ENCODE data around the gene BEND4.
A peak's percentile ranks its signal among the peaks of the same experiment; 100 is the strongest.

The BEND4 gene

DNA sequence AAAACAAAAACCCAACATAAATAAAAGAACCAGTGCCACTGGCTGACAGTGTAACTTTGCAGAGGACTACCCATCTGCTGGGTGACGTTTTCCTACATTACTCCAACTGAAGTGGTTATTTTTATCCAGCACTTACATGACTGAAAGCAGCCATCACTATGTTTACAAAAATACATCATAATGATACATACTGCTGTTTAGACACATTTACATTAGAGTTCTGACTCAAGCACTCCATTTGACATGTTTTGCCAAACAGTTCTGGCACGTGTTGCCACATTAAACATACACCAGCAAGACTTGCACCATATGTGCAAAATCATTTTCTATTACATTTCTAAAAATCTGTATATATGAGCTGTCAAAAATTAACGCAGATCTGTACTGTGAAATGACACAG is 39.6 kb downstream of the BEND4 start:
- Histone ChIP-seq H3K27ac (ENCODE audit: insufficient read depth in 1 of 2, low read depth in 1 of 2, low read length in 2 of 2, poor library complexity in 1 of 2, severe bottlenecking in 2 of 2) (no peak overlapping the region), H3K4me3 (ENCODE audit: control insufficient read depth in 1 of 7, extremely low read depth in 1 of 7, insufficient read depth in 4 of 7, low read depth in 2 of 7, low read length in 6 of 7) (no peak overlapping the region), H3K27me3 (replicated peaks in 2 of 5; ENCODE audit: control insufficient read depth in 4 of 5, insufficient read depth in 5 of 5, low read length in 4 of 5) (no peaks in the 10 kb centered on the region), H3K36me3 (ENCODE audit: control insufficient read depth in 4 of 4, insufficient read depth in 4 of 4, low read length in 3 of 4) (peaks cover 8 to 44% (median 12%) of the 10 kb centered on the region in 4 experiments), H3K9me3 (ENCODE audit: control extremely low read depth in 1 of 5, control insufficient read depth in 4 of 5, insufficient read depth in 2 of 5, low read depth in 1 of 5, low read length in 4 of 5) (peaks cover 0 to 3% (median 0%) of the 10 kb centered on the region in 5 experiments), H3K4me1 (ENCODE audit: control extremely low read depth in 1 of 4, control insufficient read depth in 4 of 4, insufficient read depth in 4 of 4, low read length in 3 of 4) (no peaks in the 10 kb centered on the region)
- CTCF ChIA-PET, result no interaction called here
- no peak for DNase-seq
- POLR2A ChIA-PET, result no interaction called here
- WGBS (ENCODE audit: insufficient coverage), result 100% methylated on average over 1 of the region's 3 CpGs

DNA sequence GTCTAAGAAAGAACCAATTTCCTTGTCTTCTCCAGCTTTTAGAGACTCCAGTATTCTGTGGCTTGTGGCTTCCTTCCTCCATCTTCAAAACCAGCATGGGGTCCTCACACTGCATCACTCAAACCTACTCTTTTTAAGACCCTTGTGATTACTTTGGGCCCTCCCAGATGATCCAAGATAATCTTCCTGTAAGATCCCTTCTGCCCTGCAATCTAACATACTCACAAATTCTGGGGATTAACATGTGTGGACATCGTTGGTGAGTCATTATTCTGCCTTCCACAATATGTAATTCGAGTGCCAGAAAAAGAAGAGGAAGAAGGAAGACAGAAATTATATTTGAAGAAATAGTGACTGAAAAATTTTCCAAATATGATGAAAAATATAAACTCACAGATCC is 47.9 kb downstream of the BEND4 start:
- H3K9me3 ChIP-seq (ENCODE audit: control extremely low read depth in 1 of 5, control insufficient read depth in 4 of 5, insufficient read depth in 2 of 5, low read depth in 1 of 5, low read length in 4 of 5), result peaks cover 0 to 3% (median 0%) of the 10 kb centered on the region in 5 experiments
- H3K36me3 ChIP-seq (ENCODE audit: control insufficient read depth in 4 of 4, insufficient read depth in 4 of 4, low read length in 3 of 4), result peaks cover 0 to 12% (median 3%) of the 10 kb centered on the region in 4 experiments
- DNase-seq, result peak in 2 of 3 donors; percentile 27 to 33
- ChIA-PET CTCF (no interaction called here), POLR2A (no interaction called here)
- peak overlapping the region in 1 of 7 experiments; percentile 11 for H3K4me3 ChIP-seq (ENCODE audit: control insufficient read depth in 1 of 7, extremely low read depth in 1 of 7, insufficient read depth in 4 of 7, low read depth in 2 of 7, low read length in 6 of 7)
- H3K4me1 ChIP-seq (ENCODE audit: control extremely low read depth in 1 of 4, control insufficient read depth in 4 of 4, insufficient read depth in 4 of 4, low read length in 3 of 4), result peaks cover 0 to 7% (median 5%) of the 10 kb centered on the region in 4 experiments
- WGBS (ENCODE audit: insufficient coverage), result no CpG with 5 or more reads among the region's 2 CpGs
- H3K27ac ChIP-seq (ENCODE audit: insufficient read depth in 1 of 2, low read depth in 1 of 2, low read length in 2 of 2, poor library complexity in 1 of 2, severe bottlenecking in 2 of 2), result no peak overlapping the region
- no peaks in the 10 kb centered on the region for H3K27me3 ChIP-seq (replicated peaks in 2 of 5; ENCODE audit: control insufficient read depth in 4 of 5, insufficient read depth in 5 of 5, low read length in 4 of 5)

DNA sequence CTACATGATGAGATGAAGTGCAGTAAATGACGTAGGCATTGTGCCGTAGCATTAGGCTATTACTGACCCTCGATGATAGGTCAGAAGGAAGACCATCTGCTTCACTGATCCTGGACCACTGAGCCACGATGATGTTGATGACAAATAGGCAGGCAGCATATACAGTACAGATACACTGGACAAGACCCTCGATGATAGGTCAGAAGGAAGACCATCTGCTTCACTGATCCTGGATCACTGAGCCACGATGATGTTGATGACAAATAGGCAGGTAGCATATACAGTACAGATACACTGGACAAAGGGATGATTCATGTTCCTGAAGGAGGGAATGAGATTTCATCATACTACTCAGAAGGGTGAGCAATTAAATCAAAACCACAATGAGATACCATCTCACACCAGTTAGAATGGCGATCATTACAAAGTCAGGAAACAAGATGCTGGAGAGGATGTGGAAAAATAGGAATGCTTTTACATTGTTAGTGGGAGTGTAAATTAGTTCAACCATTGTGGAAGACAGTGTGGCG is 50.9 kb downstream of the BEND4 start:
- no peak overlapping the region for H3K27ac ChIP-seq (ENCODE audit: insufficient read depth in 1 of 2, low read depth in 1 of 2, low read length in 2 of 2, poor library complexity in 1 of 2, severe bottlenecking in 2 of 2)
- ChIA-PET POLR2A (no interaction called here), CTCF (no interaction called here)
- H3K36me3 ChIP-seq (ENCODE audit: control insufficient read depth in 4 of 4, insufficient read depth in 4 of 4, low read length in 3 of 4), result peaks cover 0 to 10% (median 2%) of the 10 kb centered on the region in 4 experiments
- DNase-seq, result no peak
- H3K4me1 ChIP-seq (ENCODE audit: control extremely low read depth in 1 of 4, control insufficient read depth in 4 of 4, insufficient read depth in 4 of 4, low read length in 3 of 4), result peaks cover 0 to 7% (median 5%) of the 10 kb centered on the region in 4 experiments
- no peaks in the 10 kb centered on the region for H3K9me3 ChIP-seq (ENCODE audit: control extremely low read depth in 1 of 5, control insufficient read depth in 4 of 5, insufficient read depth in 2 of 5, low read depth in 1 of 5, low read length in 4 of 5)
- H3K27me3 ChIP-seq (replicated peaks in 2 of 5; ENCODE audit: control insufficient read depth in 4 of 5, insufficient read depth in 5 of 5, low read length in 4 of 5), result no peaks in the 10 kb centered on the region
- WGBS (ENCODE audit: insufficient coverage), result 100% methylated on average over 5 of the region's 8 CpGs
- H3K4me3 ChIP-seq (ENCODE audit: control insufficient read depth in 1 of 7, extremely low read depth in 1 of 7, insufficient read depth in 4 of 7, low read depth in 2 of 7, low read length in 6 of 7), result no peak overlapping the region

DNA sequence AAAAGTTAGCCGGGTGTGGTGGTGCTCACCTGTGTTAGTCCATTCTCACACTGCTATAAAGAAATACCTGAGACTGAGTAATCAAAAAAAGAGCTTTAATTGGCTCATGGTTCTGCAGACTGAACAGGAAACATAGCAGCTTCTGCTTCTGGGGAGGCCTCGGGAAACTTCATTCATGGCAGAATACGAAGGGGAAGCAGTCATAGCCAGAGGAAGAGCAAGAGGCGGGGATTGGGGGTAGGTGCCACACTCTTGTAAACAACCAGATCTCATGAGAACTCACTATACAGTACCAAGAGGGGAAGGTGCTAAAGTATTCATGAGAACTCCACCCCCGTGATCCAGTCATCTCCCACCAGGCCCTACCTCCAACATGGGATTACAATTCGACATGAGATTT is 64.1 kb downstream of the BEND4 start:
- peaks cover 0 to 6% (median 4%) of the 10 kb centered on the region in 4 experiments for H3K36me3 ChIP-seq (ENCODE audit: control insufficient read depth in 4 of 4, insufficient read depth in 4 of 4, low read length in 3 of 4)
- WGBS (ENCODE audit: insufficient coverage), result 100% methylated on average over 2 of the region's 6 CpGs
- no peaks in the 10 kb centered on the region for H3K27me3 ChIP-seq (replicated peaks in 2 of 5; ENCODE audit: control insufficient read depth in 4 of 5, insufficient read depth in 5 of 5, low read length in 4 of 5)
- peak in 2 of 3 donors; percentile 47 to 55 for DNase-seq
- H3K4me1 ChIP-seq (ENCODE audit: control extremely low read depth in 1 of 4, control insufficient read depth in 4 of 4, insufficient read depth in 4 of 4, low read length in 3 of 4), result peaks cover 0 to 6% (median 2%) of the 10 kb centered on the region in 4 experiments
- ChIA-PET POLR2A (no interaction called here), CTCF (no interaction called here)
- H3K4me3 ChIP-seq (ENCODE audit: control insufficient read depth in 1 of 7, extremely low read depth in 1 of 7, insufficient read depth in 4 of 7, low read depth in 2 of 7, low read length in 6 of 7), result no peak overlapping the region
- no peak overlapping the region for H3K27ac ChIP-seq (ENCODE audit: insufficient read depth in 1 of 2, low read depth in 1 of 2, low read length in 2 of 2, poor library complexity in 1 of 2, severe bottlenecking in 2 of 2)
- H3K9me3 ChIP-seq (ENCODE audit: control extremely low read depth in 1 of 5, control insufficient read depth in 4 of 5, insufficient read depth in 2 of 5, low read depth in 1 of 5, low read length in 4 of 5), result no peaks in the 10 kb centered on the region

DNA sequence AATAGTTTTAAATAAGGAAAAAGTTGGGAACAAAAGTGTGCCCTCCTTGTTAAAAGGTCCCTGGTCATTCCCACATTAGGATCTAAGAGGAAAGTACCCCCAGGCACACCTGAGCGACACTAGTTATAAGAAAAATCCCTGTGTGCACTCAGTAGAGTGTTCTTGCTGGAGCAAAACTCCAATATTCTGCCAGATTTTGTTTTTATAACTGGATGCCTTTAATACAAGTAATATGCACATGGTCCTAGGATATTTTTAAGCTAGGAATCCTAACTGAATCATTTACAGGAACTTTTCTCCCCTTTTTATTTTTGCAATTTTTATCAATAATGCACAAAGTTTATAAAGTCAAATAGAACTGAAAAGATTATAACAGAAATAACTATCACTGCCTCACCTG is 68.6 kb downstream of the BEND4 start:
- WGBS (ENCODE audit: insufficient coverage), result 100% methylated on average over 1 of the region's 1 CpG
- no peak overlapping the region for H3K4me3 ChIP-seq (ENCODE audit: control insufficient read depth in 1 of 7, extremely low read depth in 1 of 7, insufficient read depth in 4 of 7, low read depth in 2 of 7, low read length in 6 of 7)
- POLR2A ChIA-PET, result no interaction called here

DNA sequence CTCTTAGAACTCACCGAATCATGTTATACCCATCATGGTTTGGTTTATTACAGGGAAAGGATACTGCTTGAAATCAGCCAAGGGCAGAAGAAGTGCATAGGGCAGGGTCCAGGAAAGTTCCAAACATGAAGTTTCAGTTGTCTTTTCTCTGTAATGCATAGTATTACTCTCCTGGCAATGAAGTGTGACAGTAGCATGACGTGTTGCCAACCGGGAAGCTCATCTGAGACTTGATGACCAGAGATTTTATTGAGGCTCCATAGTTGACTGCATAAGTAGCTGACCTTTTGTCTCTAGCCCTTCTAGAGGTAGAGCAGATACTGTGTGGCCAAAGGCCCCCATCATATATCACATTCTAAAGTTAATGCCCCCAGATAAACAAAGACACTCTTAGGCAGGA is 72.1 kb downstream of the BEND4 start:
- Histone ChIP-seq H3K36me3 (ENCODE audit: control insufficient read depth in 4 of 4, insufficient read depth in 4 of 4, low read length in 3 of 4) (peaks cover 0 to 6% (median 2%) of the 10 kb centered on the region in 4 experiments), H3K9me3 (ENCODE audit: control extremely low read depth in 1 of 5, control insufficient read depth in 4 of 5, insufficient read depth in 2 of 5, low read depth in 1 of 5, low read length in 4 of 5) (no peaks in the 10 kb centered on the region), H3K27me3 (replicated peaks in 2 of 5; ENCODE audit: control insufficient read depth in 4 of 5, insufficient read depth in 5 of 5, low read length in 4 of 5) (no peaks in the 10 kb centered on the region), H3K27ac (ENCODE audit: insufficient read depth in 1 of 2, low read depth in 1 of 2, low read length in 2 of 2, poor library complexity in 1 of 2, severe bottlenecking in 2 of 2) (no peak overlapping the region), H3K4me3 (ENCODE audit: control insufficient read depth in 1 of 7, extremely low read depth in 1 of 7, insufficient read depth in 4 of 7, low read depth in 2 of 7, low read length in 6 of 7) (no peak overlapping the region), H3K4me1 (ENCODE audit: control extremely low read depth in 1 of 4, control insufficient read depth in 4 of 4, insufficient read depth in 4 of 4, low read length in 3 of 4) (no peaks in the 10 kb centered on the region)
- CTCF ChIA-PET, result no interaction called here
- POLR2A ChIA-PET, result no interaction called here
- DNase-seq, result no peak
- 90% methylated on average over 3 of the region's 3 CpGs for WGBS (ENCODE audit: insufficient coverage)

More for the DNA sequence above, 68.6 kb downstream of the BEND4 start:
- peaks cover 0 to 11% (median 6%) of the 10 kb centered on the region in 4 experiments for H3K36me3 ChIP-seq (ENCODE audit: control insufficient read depth in 4 of 4, insufficient read depth in 4 of 4, low read length in 3 of 4)
- H3K27me3 ChIP-seq (replicated peaks in 2 of 5; ENCODE audit: control insufficient read depth in 4 of 5, insufficient read depth in 5 of 5, low read length in 4 of 5), result no peaks in the 10 kb centered on the region
- no peak for DNase-seq
- peaks cover 0 to 6% (median 2%) of the 10 kb centered on the region in 4 experiments for H3K4me1 ChIP-seq (ENCODE audit: control extremely low read depth in 1 of 4, control insufficient read depth in 4 of 4, insufficient read depth in 4 of 4, low read length in 3 of 4)
- no peaks in the 10 kb centered on the region for H3K9me3 ChIP-seq (ENCODE audit: control extremely low read depth in 1 of 5, control insufficient read depth in 4 of 5, insufficient read depth in 2 of 5, low read depth in 1 of 5, low read length in 4 of 5)
- CTCF ChIA-PET, result no interaction called here
- H3K27ac ChIP-seq (ENCODE audit: insufficient read depth in 1 of 2, low read depth in 1 of 2, low read length in 2 of 2, poor library complexity in 1 of 2, severe bottlenecking in 2 of 2), result no peak overlapping the region

DNA sequence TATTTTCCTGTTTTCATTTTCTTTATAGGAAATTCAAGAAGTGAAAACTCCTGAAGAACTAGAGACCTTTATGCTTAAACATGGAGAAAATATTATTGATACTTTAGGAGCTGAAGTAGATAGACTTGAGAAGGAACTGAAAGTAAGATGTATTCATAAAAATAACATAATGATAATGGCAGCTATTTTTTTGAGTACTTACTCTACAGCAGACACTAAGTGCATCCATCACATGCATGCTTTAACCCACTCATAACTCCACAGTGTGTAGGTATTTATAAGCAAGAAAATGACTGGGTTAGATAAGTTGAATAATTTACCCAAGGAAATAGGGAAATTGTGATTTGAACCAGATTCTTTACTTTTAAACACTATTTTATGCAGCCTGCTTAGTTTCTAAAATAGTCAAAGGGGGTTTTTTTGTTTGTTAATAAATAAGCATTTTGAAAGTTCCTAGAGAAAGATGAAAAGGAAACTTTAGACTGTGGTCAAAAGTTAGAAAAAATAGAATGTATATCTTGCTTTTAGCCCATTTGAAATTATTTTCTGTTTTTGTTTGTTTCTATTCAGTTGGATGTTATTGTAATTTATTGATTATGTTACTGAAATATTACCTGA is 74.2 kb downstream of the BEND4 start:
- no peaks in the 10 kb centered on the region for H3K9me3 ChIP-seq (ENCODE audit: control extremely low read depth in 1 of 5, control insufficient read depth in 4 of 5, insufficient read depth in 2 of 5, low read depth in 1 of 5, low read length in 4 of 5)
- H3K36me3 ChIP-seq (ENCODE audit: control insufficient read depth in 4 of 4, insufficient read depth in 4 of 4, low read length in 3 of 4), result peaks cover 3 to 9% (median 3%) of the 10 kb centered on the region in 4 experiments
- no peak for DNase-seq
- POLR2A ChIA-PET, result no interaction called here
- no peak overlapping the region for H3K27ac ChIP-seq (ENCODE audit: insufficient read depth in 1 of 2, low read depth in 1 of 2, low read length in 2 of 2, poor library complexity in 1 of 2, severe bottlenecking in 2 of 2)
- CTCF ChIA-PET, result no interaction called here
- H3K4me1 ChIP-seq (ENCODE audit: control extremely low read depth in 1 of 4, control insufficient read depth in 4 of 4, insufficient read depth in 4 of 4, low read length in 3 of 4), result no peaks in the 10 kb centered on the region
- H3K27me3 ChIP-seq (replicated peaks in 2 of 5; ENCODE audit: control insufficient read depth in 4 of 5, insufficient read depth in 5 of 5, low read length in 4 of 5), result no peaks in the 10 kb centered on the region
- H3K4me3 ChIP-seq (ENCODE audit: control insufficient read depth in 1 of 7, extremely low read depth in 1 of 7, insufficient read depth in 4 of 7, low read depth in 2 of 7, low read length in 6 of 7), result no peak overlapping the region

Data from common myeloid progenitor, CD34-positive (primary cell).